ENCODE results near the gene C19orf44.
"Not testable (repeated sequence)": the region's sequence is repeated elsewhere in the genome, so short reads cannot be mapped to it uniquely, and the experiment has no call there.

C19orf44 gene

DNA sequence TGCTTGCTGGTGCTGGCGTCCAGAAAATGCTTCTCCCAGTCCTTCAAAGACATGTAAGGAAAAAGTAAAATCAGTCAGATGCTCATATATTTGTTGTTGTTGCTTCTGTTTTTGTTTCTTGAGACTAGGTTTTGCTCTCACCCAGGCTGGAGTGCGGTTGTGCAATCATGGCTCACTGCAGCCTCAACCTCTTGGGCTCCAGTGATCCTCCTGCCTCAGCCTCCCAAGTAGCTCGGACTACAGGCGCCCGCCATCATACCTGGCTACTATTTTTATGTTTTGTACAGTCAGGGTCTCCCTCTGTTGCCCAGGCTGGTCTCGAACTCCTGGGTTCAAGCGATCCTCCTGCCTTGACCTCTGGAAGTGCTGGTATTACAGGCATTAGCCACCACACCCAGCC is 13.4 kb upstream of the C19orf44 start:
- TF ChIP-seq, protein P1, sequence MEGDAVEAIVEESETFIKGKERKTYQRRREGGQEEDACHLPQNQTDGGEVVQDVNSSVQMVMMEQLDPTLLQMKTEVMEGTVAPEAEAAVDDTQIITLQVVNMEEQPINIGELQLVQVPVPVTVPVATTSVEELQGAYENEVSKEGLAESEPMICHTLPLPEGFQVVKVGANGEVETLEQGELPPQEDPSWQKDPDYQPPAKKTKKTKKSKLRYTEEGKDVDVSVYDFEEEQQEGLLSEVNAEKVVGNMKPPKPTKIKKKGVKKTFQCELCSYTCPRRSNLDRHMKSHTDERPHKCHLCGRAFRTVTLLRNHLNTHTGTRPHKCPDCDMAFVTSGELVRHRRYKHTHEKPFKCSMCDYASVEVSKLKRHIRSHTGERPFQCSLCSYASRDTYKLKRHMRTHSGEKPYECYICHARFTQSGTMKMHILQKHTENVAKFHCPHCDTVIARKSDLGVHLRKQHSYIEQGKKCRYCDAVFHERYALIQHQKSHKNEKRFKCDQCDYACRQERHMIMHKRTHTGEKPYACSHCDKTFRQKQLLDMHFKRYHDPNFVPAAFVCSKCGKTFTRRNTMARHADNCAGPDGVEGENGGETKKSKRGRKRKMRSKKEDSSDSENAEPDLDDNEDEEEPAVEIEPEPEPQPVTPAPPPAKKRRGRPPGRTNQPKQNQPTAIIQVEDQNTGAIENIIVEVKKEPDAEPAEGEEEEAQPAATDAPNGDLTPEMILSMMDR (IDR thresholded peaks at IDR 0.05; ENCODE audit: extremely low read depth, insufficient read depth, missing control alignments) = no peak
- no peak for DNase-seq (ENCODE audit: low spot score)

DNA sequence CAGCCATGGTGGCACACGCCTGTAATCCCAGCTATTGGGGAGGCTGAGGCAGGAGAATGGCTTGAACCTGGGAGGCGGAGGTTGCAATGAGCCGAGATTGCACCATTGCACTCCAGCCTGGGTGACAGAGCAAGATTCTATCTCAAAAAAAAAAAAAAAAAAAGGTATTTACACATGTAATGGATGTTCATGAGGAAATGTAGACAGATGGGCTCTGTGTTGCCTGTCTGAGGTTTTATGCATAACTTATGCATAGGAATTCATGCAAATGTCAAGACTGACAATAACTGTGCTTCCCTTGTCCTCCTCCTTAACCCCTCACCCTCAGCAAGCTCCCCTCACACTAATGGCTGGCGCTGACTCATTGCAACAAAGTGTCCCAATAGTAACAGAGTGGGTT is 9.7 kb upstream of the C19orf44 start:
- DNase-seq (ENCODE audit: low spot score); in situ Hi-C loops (cut with MboI; ENCODE audit: low pct_unique_long_range_greater_than_20kb, low sequenced_read_pairs, unreplicated experiment): not testable (repeated sequence)

More for the DNA sequence above, 13.4 kb upstream of the C19orf44 start:
- in situ Hi-C loops (cut with MboI; ENCODE audit: low pct_unique_long_range_greater_than_20kb, low sequenced_read_pairs, unreplicated experiment) = no loop called here

DNA sequence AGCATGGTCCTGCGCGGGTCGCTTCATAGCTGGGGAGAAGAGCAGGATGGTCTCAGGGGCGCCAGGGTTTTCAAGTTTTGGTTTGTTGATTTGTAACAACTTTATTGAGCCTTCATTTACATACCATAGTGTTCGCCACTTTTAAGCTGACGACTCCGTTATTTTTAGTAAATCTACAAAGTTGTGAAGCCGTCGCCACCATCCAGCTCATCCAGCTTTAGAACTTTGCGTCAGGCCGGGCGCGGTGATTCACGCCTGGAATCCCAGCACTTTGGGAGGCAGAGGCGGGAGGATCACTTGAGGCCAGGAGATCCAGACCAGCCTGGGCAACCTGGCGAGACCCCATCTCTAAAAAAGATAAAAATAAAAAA is 404 bp downstream of the C19orf44 start:
- in situ Hi-C loops (cut with MboI; ENCODE audit: low pct_unique_long_range_greater_than_20kb, low sequenced_read_pairs, unreplicated experiment) = no loop called here
- TF ChIP-seq, protein P1 (IDR thresholded peaks at IDR 0.05; ENCODE audit: extremely low read depth, insufficient read depth, missing control alignments) = no peak
- DNase-seq (ENCODE audit: low spot score) = no peak

DNA sequence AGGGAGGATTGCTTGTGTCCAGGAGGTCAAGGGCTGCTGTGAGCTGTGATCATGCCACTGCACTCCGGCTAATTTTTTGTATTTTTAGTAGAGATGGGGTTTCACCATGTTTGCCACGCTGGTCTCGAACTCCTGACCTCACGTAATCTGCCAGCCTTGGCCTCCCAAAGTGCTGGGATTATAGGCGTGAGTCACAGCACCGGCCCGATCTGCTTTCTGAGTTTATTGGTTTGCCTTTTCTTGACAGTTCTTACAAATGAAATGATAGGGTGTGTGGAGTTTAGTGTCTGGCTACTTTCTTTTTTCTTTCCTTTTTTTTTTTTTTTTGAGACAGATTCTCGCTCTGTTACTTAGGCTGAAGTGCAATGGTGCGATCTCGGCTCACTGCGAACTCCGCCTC is 848 bp downstream of the C19orf44 start:
- no peak for DNase-seq (ENCODE audit: low spot score)
- in situ Hi-C loops (cut with MboI; ENCODE audit: low pct_unique_long_range_greater_than_20kb, low sequenced_read_pairs, unreplicated experiment) = no loop called here
- TF ChIP-seq, protein P1 (IDR thresholded peaks at IDR 0.05; ENCODE audit: extremely low read depth, insufficient read depth, missing control alignments) = no peak

DNA sequence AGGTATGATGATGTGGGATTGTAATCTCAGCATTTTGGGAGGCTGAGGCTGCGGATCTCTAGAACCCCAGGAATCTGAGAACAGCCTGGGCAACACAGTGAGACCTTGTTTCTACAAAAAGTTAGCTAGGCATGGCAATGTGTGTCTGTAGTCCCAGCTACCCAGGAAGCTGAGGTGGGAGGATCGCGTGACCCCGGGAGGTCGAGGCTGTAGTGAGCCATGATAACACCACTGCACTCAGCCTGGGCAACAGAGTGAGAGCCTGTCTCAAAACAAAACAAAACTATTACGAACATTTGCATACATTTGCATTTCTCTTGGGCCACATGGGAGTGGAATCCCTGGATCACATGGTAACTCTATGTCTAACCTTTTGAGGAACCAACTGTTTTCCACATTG is 1.6 kb downstream of the C19orf44 start:
- in situ Hi-C loops (cut with MboI; ENCODE audit: low pct_unique_long_range_greater_than_20kb, low sequenced_read_pairs, unreplicated experiment) = no loop called here
- TF ChIP-seq, protein P1 (IDR thresholded peaks at IDR 0.05; ENCODE audit: extremely low read depth, insufficient read depth, missing control alignments) = no peak
- DNase-seq (ENCODE audit: low spot score) = no peak

DNA sequence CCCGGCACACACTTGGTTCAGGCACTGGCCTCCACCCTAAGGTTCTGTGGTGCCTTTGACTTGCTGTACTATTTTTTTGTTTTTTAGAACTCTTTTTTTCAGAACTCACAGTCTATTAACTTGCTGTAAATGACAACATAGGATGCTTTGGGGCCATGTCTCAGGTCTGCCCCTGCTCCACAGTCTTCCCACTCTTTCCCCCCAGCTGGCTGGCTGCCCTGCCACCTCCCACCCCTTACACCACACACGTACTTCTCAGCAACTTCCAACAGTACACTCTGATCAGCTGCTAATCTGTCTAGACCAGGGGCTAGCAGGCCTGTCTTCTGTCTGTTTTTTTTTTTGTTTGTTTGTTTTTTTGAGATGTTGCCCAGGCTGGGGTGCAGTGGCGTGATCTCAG is 8.1 kb downstream of the C19orf44 start:
- in situ Hi-C loops (cut with MboI; ENCODE audit: low pct_unique_long_range_greater_than_20kb, low sequenced_read_pairs, unreplicated experiment) = no loop called here
- TF ChIP-seq, protein P1 (IDR thresholded peaks at IDR 0.05; ENCODE audit: extremely low read depth, insufficient read depth, missing control alignments) = no peak
- no peak for DNase-seq (ENCODE audit: low spot score)

DNA sequence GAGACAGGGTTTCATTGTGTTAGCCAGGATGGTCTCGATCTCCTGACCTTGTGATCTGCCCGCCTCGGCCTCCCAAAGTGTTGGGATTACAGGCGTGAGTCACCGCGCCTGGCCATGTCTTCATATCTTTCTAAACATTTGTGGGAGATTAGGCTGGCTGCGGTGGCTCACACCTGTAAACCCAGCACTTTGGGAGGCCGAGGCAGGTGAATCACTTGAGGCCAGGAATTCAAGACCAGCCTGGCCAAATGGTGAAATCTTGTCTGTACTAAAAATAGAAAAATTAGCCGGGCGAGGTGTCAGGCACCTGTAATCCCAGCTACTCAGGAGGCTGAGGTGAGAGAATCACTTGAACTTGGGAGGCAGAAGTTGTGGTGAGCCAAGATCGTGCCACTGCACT is 10.0 kb downstream of the C19orf44 start:
- in situ Hi-C loops (cut with MboI; ENCODE audit: low pct_unique_long_range_greater_than_20kb, low sequenced_read_pairs, unreplicated experiment); DNase-seq (ENCODE audit: low spot score): not testable (repeated sequence)

DNA sequence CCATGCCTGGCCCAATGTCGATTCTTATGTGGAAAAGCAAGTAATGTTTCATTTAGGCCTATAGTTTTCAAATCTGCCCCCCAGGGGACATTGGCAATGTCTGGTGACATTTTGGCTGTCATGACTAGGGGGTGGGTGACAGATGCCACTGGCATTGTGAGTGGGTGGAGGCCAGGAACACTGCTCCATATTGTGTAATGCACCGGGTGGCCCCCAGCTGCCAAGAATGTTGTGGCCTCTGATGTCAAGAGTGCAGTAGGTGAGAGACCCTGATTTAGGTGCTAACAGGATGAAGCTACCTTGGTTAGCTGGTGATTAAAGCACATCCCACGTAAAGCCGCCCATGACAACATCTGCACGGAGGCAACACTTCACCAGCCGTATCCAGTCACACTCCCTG is 10.8 kb downstream of the C19orf44 start:
- TF ChIP-seq, protein P1 (IDR thresholded peaks at IDR 0.05; ENCODE audit: extremely low read depth, insufficient read depth, missing control alignments) = no peak
- in situ Hi-C loops (cut with MboI; ENCODE audit: low pct_unique_long_range_greater_than_20kb, low sequenced_read_pairs, unreplicated experiment) = no loop called here
- no peak for DNase-seq (ENCODE audit: low spot score)

Measured in GM13977 (cell line).